Parathyroid adenoma (tissue), 2 donors: ENCODE measurements around the gene SLX9.

Experiments used
- H2AFZ ChIP-seq: fragments of 300-600 bp; sonication (generic); one replicate; pipeline ENCODE4 v1.7.0; 2017; ENCODE audit warnings: antibody characterized with exemption, mild to moderate bottlenecking
- H3K27ac ChIP-seq: fragments of 300-600 bp; sonication (generic); one replicate; pipeline ENCODE4 v1.7.0; 2017
- H3K27me3 ChIP-seq: fragments of 300-600 bp; sonication (generic); one replicate; pipeline ENCODE4 v1.7.0; 2017; ENCODE audit warnings: low read length; ENCODE audit not compliant: control insufficient read depth, insufficient read depth
- H3K36me3 ChIP-seq: fragments of 300-600 bp; sonication (generic); one replicate; pipeline ENCODE4 v1.7.0; 2017; ENCODE audit warnings: low read length; ENCODE audit not compliant: control insufficient read depth, insufficient read depth
- H3K4me1 ChIP-seq: fragments of 300-600 bp; sonication (generic); one replicate; pipeline ENCODE4 v1.7.0; 2017; ENCODE audit warnings: control low read depth
- H3K4me2 ChIP-seq: fragments of 300-600 bp; sonication (generic); one replicate; pipeline ENCODE4 v1.7.0; 2017; ENCODE audit warnings: low read length
- H3K4me3 ChIP-seq: fragments of 300-600 bp; sonication (generic); one replicate; pipeline ENCODE4 v1.7.0; 2017; ENCODE audit warnings: low read depth, low read length
- H3K79me2 ChIP-seq: fragments of 300-600 bp; sonication (generic); one replicate; pipeline ENCODE4 v1.7.0; 2017; ENCODE audit warnings: control low read depth
- H3K9ac ChIP-seq: fragments of 300-600 bp; sonication (generic); one replicate; pipeline ENCODE4 v1.7.0; 2017; ENCODE audit warnings: mild to moderate bottlenecking
- H3K9me3 ChIP-seq: fragments of 300-600 bp; sonication (generic); one replicate; pipeline ENCODE4 v1.7.0; 2017; ENCODE audit warnings: low read length; ENCODE audit not compliant: control insufficient read depth
- CTCF ChIP-seq: fragments of 300-600 bp; sonication (generic); IDR thresholded peaks from one replicate; pipeline ENCODE4 v1.7.0; 2017; ENCODE audit warnings: antibody characterized with exemption, mild to moderate bottlenecking
- donor health status: primary hyperparathyroidism.

SLX9 gene

GRCh38 chr21:44969066-44969670 is 29.3 kb downstream of the SLX9 start:
- no peaks in the 10 kb centered on the region for H3K27me3 ChIP-seq
- H3K79me2 ChIP-seq = peaks cover 2% of the 10 kb centered on the region
- H3K4me2 ChIP-seq = no peak overlapping the region
- H2AFZ ChIP-seq = no peak overlapping the region
- no peaks in the 10 kb centered on the region for H3K9me3 ChIP-seq
- no peak overlapping the region for H3K9ac ChIP-seq
- no peak for TF ChIP-seq CTCF
- H3K4me1 ChIP-seq = no peaks in the 10 kb centered on the region
- H3K4me3 ChIP-seq = no peak overlapping the region
- no peak overlapping the region for H3K27ac ChIP-seq
- no peaks in the 10 kb centered on the region for H3K36me3 ChIP-seq

- Histone ChIP-seq H3K9me3 (no peaks in the 10 kb centered on the region), H3K4me1 (no peaks in the 10 kb centered on the region), H3K27ac (no peak overlapping the region), H3K9ac (no peak overlapping the region), H3K4me3 (no peak overlapping the region), H3K4me2 (no peak overlapping the region), H3K79me2 (peaks cover 2% of the 10 kb centered on the region), H2AFZ (no peak overlapping the region), H3K36me3 (no peaks in the 10 kb centered on the region), H3K27me3 (no peaks in the 10 kb centered on the region)
- TF ChIP-seq CTCF = no peak
Measured at GRCh38 chr21:44969931-44970755, 30.3 kb downstream of the SLX9 start.

GRCh38 chr21:44970766-44971671 is 31.2 kb downstream of the SLX9 start:
- H3K36me3 ChIP-seq = no peaks in the 10 kb centered on the region
- no peak overlapping the region for H3K4me2 ChIP-seq
- H3K27ac ChIP-seq = no peak overlapping the region
- no peaks in the 10 kb centered on the region for H3K4me1 ChIP-seq
- no peaks in the 10 kb centered on the region for H3K27me3 ChIP-seq
- peaks cover 2% of the 10 kb centered on the region for H3K79me2 ChIP-seq
- no peak overlapping the region for H3K9ac ChIP-seq
- H3K9me3 ChIP-seq = no peaks in the 10 kb centered on the region
- no peak overlapping the region for H3K4me3 ChIP-seq
- H2AFZ ChIP-seq = no peak overlapping the region
- TF ChIP-seq CTCF = no peak

- Histone ChIP-seq H3K36me3 (no peaks in the 10 kb centered on the region), H3K4me2 (no peak overlapping the region), H2AFZ (no peak overlapping the region), H3K27ac (no peak overlapping the region), H3K79me2 (peaks cover 2% of the 10 kb centered on the region), H3K9me3 (no peaks in the 10 kb centered on the region), H3K4me1 (no peaks in the 10 kb centered on the region), H3K9ac (no peak overlapping the region), H3K4me3 (no peak overlapping the region), H3K27me3 (no peaks in the 10 kb centered on the region)
- TF ChIP-seq CTCF = no peak
Measured at GRCh38 chr21:44971672-44971995, 31.8 kb downstream of the SLX9 start.
